H1 (cell line): ENCODE measurements around the gene LRRC74A. TPM values are rescaled to one million over a fixed set of nuclear protein-coding genes. Genes with fewer than 3 reads are reported as not detected.

Experiments used
- CTCF ChIA-PET: fragments of 300-600 bp; sonication (Branson Sonifier 250); formaldehyde crosslinking; loops from one replicate; lab custom pipeline; 2021; ENCODE audit not compliant: partially characterized antibody; lab: Charles Lee
- POLR2A ChIA-PET: fragments of 300-600 bp; sonication (Branson Sonifier 250); formaldehyde crosslinking; loops from one replicate; lab custom pipeline; 2021; ENCODE audit warnings: inconsistent platforms; ENCODE audit not compliant: partially characterized antibody; lab: Charles Lee
- DNase-seq, 2 experiments: peaks; one replicate each; pipeline versions ENCODE4 v3.0.0 to v3.0.0-alpha.2; 2010 to 2022; ENCODE audit warnings: low spot score in 2 of 2, low read depth in 1 of 2, mixed read lengths in 1 of 2
- FAIRE-seq: peaks from 2 replicates; lab custom pipeline; 2011; peaks lifted over from hg19 to GRCh38; lab: Jason Lieb, UNC
- H2AFZ ChIP-seq: 2 replicates; pipeline ENCODE4 v1.8.1; 2012; ENCODE audit warnings: low read length, inconsistent platforms
- H2AK5ac ChIP-seq: 2 replicates; pipeline ENCODE4 v1.6.1; 2013; ENCODE audit warnings: low read depth, low read length
- H2BK120ac ChIP-seq: replicated peaks from 2 replicates; pipeline ENCODE3; 2013; ENCODE audit warnings: low read depth, low read length, inconsistent platforms
- H2BK12ac ChIP-seq: 2 replicates; pipeline ENCODE4 v1.6.1; 2013; ENCODE audit warnings: low read depth, low read length
- H2BK15ac ChIP-seq: 2 replicates; pipeline ENCODE4 v1.6.1; 2013; ENCODE audit warnings: low read length
- H2BK20ac ChIP-seq: 2 replicates; pipeline ENCODE4 v1.6.1; 2013; ENCODE audit warnings: low read length
- H2BK5ac ChIP-seq: 2 replicates; pipeline ENCODE4 v1.6.1; 2013; ENCODE audit warnings: low read depth, low read length
- H3K14ac ChIP-seq: 2 replicates; pipeline ENCODE4 v1.6.1; 2013; ENCODE audit warnings: inconsistent platforms; ENCODE audit not compliant: insufficient read length
- H3K18ac ChIP-seq: 2 replicates; pipeline ENCODE4 v1.6.1; 2013; ENCODE audit warnings: low read length; ENCODE audit errors: extremely low read depth
- H3K23ac ChIP-seq: 2 replicates; pipeline ENCODE4 v1.6.1; 2013; ENCODE audit warnings: inconsistent platforms; ENCODE audit not compliant: insufficient read length
- H3K23me2 ChIP-seq: 2 replicates; pipeline ENCODE4 v1.6.1; 2013; ENCODE audit warnings: low read depth, low read length
- H3K27ac ChIP-seq: 2 replicates; pipeline ENCODE4 v1.6.1; 2011; ENCODE audit warnings: low read depth, low read length, inconsistent platforms
- H3K27me3 ChIP-seq, 4 experiments: replicated peaks in 1 of 4; 1 replicate in 1 of 4; 2 replicates in 3 of 4; pipeline versions ENCODE4 v1.6.1 to v1.8.1; 2011 to 2013; ENCODE audit warnings: low read length in 3 of 4, mild to moderate bottlenecking in 3 of 4, inconsistent platforms in 2 of 4, mixed read lengths in 2 of 4, moderate library complexity in 1 of 4; ENCODE audit not compliant: control insufficient read depth in 3 of 4, insufficient read depth in 3 of 4; ENCODE audit errors: extremely low read depth in 1 of 4
- H3K36me3 ChIP-seq, 4 experiments: 2 replicates each; pipeline versions ENCODE4 v1.6.1 to v1.8.1; 2011 to 2013; ENCODE audit warnings: mild to moderate bottlenecking in 4 of 4, low read length in 3 of 4, moderate library complexity in 2 of 4, control low read depth in 1 of 4, inconsistent platforms in 1 of 4; ENCODE audit not compliant: insufficient read depth in 4 of 4, control insufficient read depth in 2 of 4
- H3K4ac ChIP-seq: replicated peaks from 2 replicates; pipeline ENCODE3; 2013; ENCODE audit warnings: low read length, low read depth, mixed read lengths, inconsistent platforms; ENCODE audit not compliant: insufficient read length
- H3K4me1 ChIP-seq, 4 experiments: replicated peaks in 1 of 4; 1 replicate in 1 of 4; 2 replicates in 3 of 4; pipeline versions ENCODE4 v1.6.1 to v1.8.1; 2011 to 2013; ENCODE audit warnings: low read length in 3 of 4, inconsistent platforms in 2 of 4, mixed read lengths in 1 of 4; ENCODE audit not compliant: insufficient read depth in 4 of 4, control insufficient read depth in 3 of 4
- H3K4me2 ChIP-seq, 2 experiments: 2 replicates each; pipeline versions ENCODE4 v1.6.1 to v1.8.1; 2011 to 2013; ENCODE audit warnings: low read depth in 2 of 2, low read length in 2 of 2, control low read depth in 1 of 2, inconsistent platforms in 1 of 2, mild to moderate bottlenecking in 1 of 2; ENCODE audit not compliant: insufficient read depth in 1 of 2
- H3K4me3 ChIP-seq, 4 experiments: fragments of 200-600, 300-600 bp in 1 of 4; sonication (generic), shearing (Covaris generic), sonication (Bioruptor Twin) in 1 of 4; 2 replicates each; pipeline versions ENCODE4 v1.5.1 to v1.8.1; 2011 to 2016; ENCODE audit warnings: low read length in 4 of 4, low read depth in 3 of 4, control low read depth in 2 of 4, inconsistent platforms in 2 of 4, mild to moderate bottlenecking in 2 of 4, mixed read lengths in 1 of 4, moderate library complexity in 1 of 4; ENCODE audit not compliant: insufficient read depth in 2 of 4; ENCODE audit errors: extremely low read depth in 1 of 4
- H3K56ac ChIP-seq: replicated peaks from 2 replicates; pipeline ENCODE3; 2013; ENCODE audit warnings: low read depth, mild to moderate bottlenecking, mixed read lengths, low read length, inconsistent platforms; ENCODE audit not compliant: insufficient read length
- H3K79me1 ChIP-seq: 2 replicates; pipeline ENCODE4 v1.6.1; 2013; ENCODE audit warnings: low read depth, low read length, control low read depth
- H3K79me2 ChIP-seq, 2 experiments: 2 replicates each; pipeline versions ENCODE4 v1.6.1 to v1.8.1; 2012 to 2013; ENCODE audit warnings: low read length in 2 of 2, mild to moderate bottlenecking in 2 of 2, inconsistent platforms in 1 of 2; ENCODE audit not compliant: insufficient read depth in 2 of 2, control insufficient read depth in 1 of 2
- H3K9ac ChIP-seq, 4 experiments: replicated peaks in 1 of 4; 1 replicate in 1 of 4; 2 replicates in 3 of 4; pipeline versions ENCODE4 v1.6.1 to v1.8.1; 2011 to 2013; ENCODE audit warnings: low read depth in 3 of 4, low read length in 3 of 4, control low read depth in 2 of 4, mild to moderate bottlenecking in 2 of 4, moderate library complexity in 2 of 4, inconsistent platforms in 1 of 4; ENCODE audit errors: extremely low read depth in 1 of 4
- H3K9me3 ChIP-seq, 2 experiments: 2 replicates each; pipeline versions ENCODE4 v1.6.1 to v1.8.1; 2012 to 2013; ENCODE audit warnings: mild to moderate bottlenecking in 2 of 2, moderate library complexity in 2 of 2, control low read depth in 1 of 2, inconsistent platforms in 1 of 2, low read depth in 1 of 2, low read length in 1 of 2, mixed read lengths in 1 of 2; ENCODE audit not compliant: insufficient read depth in 2 of 2
- H4K20me1 ChIP-seq, 2 experiments: replicated peaks in 1 of 2; 2 replicates each; pipeline versions ENCODE3 to v1.8.1; 2011 to 2013; ENCODE audit warnings: inconsistent platforms in 2 of 2, low read length in 2 of 2, mild to moderate bottlenecking in 1 of 2; ENCODE audit not compliant: insufficient read depth in 2 of 2, control insufficient read depth in 1 of 2
- H4K5ac ChIP-seq: 2 replicates; pipeline ENCODE4 v1.6.1; 2013; ENCODE audit warnings: low read length, low read depth, mixed read lengths, inconsistent platforms; ENCODE audit not compliant: insufficient read length
- H4K8ac ChIP-seq: 2 replicates; pipeline ENCODE4 v1.8.0; 2013; ENCODE audit warnings: mild to moderate bottlenecking, moderate library complexity, low read length, inconsistent platforms; ENCODE audit not compliant: insufficient read depth; ENCODE audit errors: extremely low read depth
- H4K91ac ChIP-seq: replicated peaks from 2 replicates; pipeline ENCODE3; 2013; ENCODE audit warnings: low read length, mixed read lengths, inconsistent platforms; ENCODE audit not compliant: insufficient read length
- BCL11A ChIP-seq, 2 experiments: IDR thresholded peaks; one replicate each; pipeline ENCODE4 v1.6.1; 2011; ENCODE audit warnings: low read depth in 2 of 2, low read length in 2 of 2, mild to moderate bottlenecking in 2 of 2
- GTF2F1 ChIP-seq: IDR thresholded peaks from 2 replicates; pipeline ENCODE4 v1.6.1; 2012; ENCODE audit warnings: low read depth, low read length, improper control_type of control experiment, borderline replicate concordance
- NRF1 ChIP-seq: IDR thresholded peaks from 2 replicates; pipeline ENCODE4 v1.6.1; 2011; ENCODE audit warnings: mild to moderate bottlenecking, low read depth, low read length, improper control_type of control experiment
- RAD21 ChIP-seq, 2 experiments: IDR thresholded peaks in 1 of 2; conservative IDR thresholded peaks in 1 of 2; 2 replicates each; pipeline ENCODE4 v1.6.1; 2011; ENCODE audit warnings: low read depth in 2 of 2, low read length in 2 of 2, improper control_type of control experiment in 1 of 2, inconsistent platforms in 1 of 2, mild to moderate bottlenecking in 1 of 2, moderate library complexity in 1 of 2
- WGBS, 2 experiments: shearing (Covaris generic) in 1 of 2; methylation state at CpG; one replicate each; pipeline versions ENCODE4 v1.1.6 to v1.1.7; 2013 to 2015; ENCODE audit warnings: low lambda C conversion rate in 2 of 2, mixed read lengths in 2 of 2, inconsistent platforms in 1 of 2, low coverage in 1 of 2, missing lambda C conversion rate in 1 of 2; ENCODE audit not compliant: insufficient replicate concordance in 2 of 2, insufficient coverage in 1 of 2, insufficient read length in 1 of 2; ENCODE audit errors: extremely low coverage in 1 of 2, missing lambda C conversion rate in 1 of 2; 5-methylcytosine and 5-hydroxymethylcytosine counted together
- polyA plus RNA-seq, 7 experiments: library from polyadenylated mRNA; depleted of rRNA in 3 of 7; stranded (reverse) in 5 of 7; unstranded in 2 of 7; fragments of >200 nt in 5 of 7; fragments of 200-250 nt in 2 of 7; gene quantifications; 1 replicate in 5 of 7; 2 replicates in 1 of 7; 4 replicates in 1 of 7; pipeline versions ENCODE4 v1.2.1 to v1.2.3, GENCODE V29; 2011 to 2013; ENCODE audit warnings: missing spikeins in 2 of 7, mixed read lengths in 2 of 7
- total RNA-seq: library from RNA; stranded (reverse); fragmentation: NEBNext Ultra II Directional; extraction: Animal tissue kit (Norgen Biotek cat#: 25700); gene quantifications from 2 replicates; pipeline ENCODE4 v1.2.1, GENCODE V29; 2021
- TF ChIP-seq, protein P1 (sequence below), 3 experiments: IDR thresholded peaks; 1 replicate in 2 of 3; 2 replicates in 1 of 3; pipeline versions ENCODE4 v1.5.1 to v1.6.1; 2011; ENCODE audit warnings: low read length in 3 of 3, mild to moderate bottlenecking in 3 of 3, inconsistent platforms in 2 of 3, low read depth in 1 of 3, moderate library complexity in 1 of 3; ENCODE audit not compliant: insufficient read depth in 1 of 3; ENCODE audit errors: control extremely low read depth in 1 of 3

Gene LRRC74A
- total and polyA plus RNA-seq, 2 of the 8 experiments (the other 6 are each of a cell fraction or from before 2014, with no cell fraction given): not detected

GRCh38 chr14:76810953-76811400 lies 15.2 kb upstream of the LRRC74A start:
- Histone ChIP-seq H3K23me2 (peaks cover 5% of the 10 kb centered on the region; the same call in 1 of the 2 replicates), H2BK5ac (no peak overlapping the region), H2AK5ac (no peak overlapping the region), H2BK120ac (no peak overlapping the region), H3K9ac (no peak overlapping the region), H3K4me3 (peak overlapping the region in 1 of 4 experiments; percentile 80; a peak in 2 of 8 replicates), H3K4me2 (peak overlapping the region; percentile 45 to 94), H3K79me1 (no peaks in the 10 kb centered on the region), H4K8ac (no peak overlapping the region), H2BK20ac (no peak overlapping the region), H4K20me1 (peaks cover 3 to 6% of the 10 kb centered on the region in 2 experiments), H3K9me3 (no peaks in the 10 kb centered on the region), H3K4me1 (peaks cover 2 to 9% (median 3%) of the 10 kb centered on the region in 4 experiments; a peak in 3 of 7 replicates), H3K18ac (no peak overlapping the region), H3K14ac (no peak overlapping the region), H3K27me3 (no peaks in the 10 kb centered on the region), H3K23ac (no peak overlapping the region), H4K91ac (no peak overlapping the region), H3K4ac (no peak overlapping the region), H4K5ac (no peak overlapping the region), H2BK15ac (no peak overlapping the region), H3K79me2 (peaks cover 0 to 20% of the 10 kb centered on the region in 2 experiments; a peak in 2 of 4 replicates), H3K36me3 (peaks cover 10 to 28% (median 23%) of the 10 kb centered on the region in 4 experiments; a peak in 7 of 8 replicates), H2AFZ (no peak overlapping the region), H2BK12ac (no peak overlapping the region), H3K27ac (no peak overlapping the region), H3K56ac (no peak overlapping the region)
- no peak for DNase-seq
- WGBS, 2 experiments: 63% methylated on average over 9 of the region's 9 CpGs; no CpG with 5 or more reads in 1 of the 2 experiments
- POLR2A ChIA-PET: interaction anchor here (1.1 to 2.5 kb wide), 3 partner anchors 19 to 35 kb away, joined by 3 to 11 read pairs (median 7); no protein-coding TSS in a partner anchor
- TF ChIP-seq BCL11A (IDR thresholded peaks at IDR 0.05; ENCODE audit: low read depth in 2 of 2, low read length in 2 of 2) (no peak), RAD21 (IDR thresholded peaks at IDR 0.05 in 1 of 2, conservative IDR thresholded peaks at IDR 0.05 in 1 of 2; ENCODE audit: low read depth in 2 of 2, low read length in 2 of 2) (peak; percentile 39 to 59), GTF2F1 (no peak), NRF1 (no peak)
- TF ChIP-seq, protein P1, sequence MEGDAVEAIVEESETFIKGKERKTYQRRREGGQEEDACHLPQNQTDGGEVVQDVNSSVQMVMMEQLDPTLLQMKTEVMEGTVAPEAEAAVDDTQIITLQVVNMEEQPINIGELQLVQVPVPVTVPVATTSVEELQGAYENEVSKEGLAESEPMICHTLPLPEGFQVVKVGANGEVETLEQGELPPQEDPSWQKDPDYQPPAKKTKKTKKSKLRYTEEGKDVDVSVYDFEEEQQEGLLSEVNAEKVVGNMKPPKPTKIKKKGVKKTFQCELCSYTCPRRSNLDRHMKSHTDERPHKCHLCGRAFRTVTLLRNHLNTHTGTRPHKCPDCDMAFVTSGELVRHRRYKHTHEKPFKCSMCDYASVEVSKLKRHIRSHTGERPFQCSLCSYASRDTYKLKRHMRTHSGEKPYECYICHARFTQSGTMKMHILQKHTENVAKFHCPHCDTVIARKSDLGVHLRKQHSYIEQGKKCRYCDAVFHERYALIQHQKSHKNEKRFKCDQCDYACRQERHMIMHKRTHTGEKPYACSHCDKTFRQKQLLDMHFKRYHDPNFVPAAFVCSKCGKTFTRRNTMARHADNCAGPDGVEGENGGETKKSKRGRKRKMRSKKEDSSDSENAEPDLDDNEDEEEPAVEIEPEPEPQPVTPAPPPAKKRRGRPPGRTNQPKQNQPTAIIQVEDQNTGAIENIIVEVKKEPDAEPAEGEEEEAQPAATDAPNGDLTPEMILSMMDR (IDR thresholded peaks at IDR 0.05; ENCODE audit: control extremely low read depth in 1 of 3, insufficient read depth in 1 of 3, low read depth in 1 of 3, low read length in 3 of 3): peak in 2 of 3 experiments; percentile 44 to 60; a peak in 3 of 4 replicates
- CTCF ChIA-PET: interaction anchor here (0.6 to 7.0 kb wide), 14 partner anchors 8 to 649 kb away, joined by 3 to 52 read pairs (median 3); no protein-coding TSS in a partner anchor
- peak; percentile 63 for FAIRE-seq
